Endodermal cell (in vitro differentiated cells): ENCODE results near the gene SNX20. TPM values are rescaled to one million over a fixed set of nuclear protein-coding genes. Genes with fewer than 3 reads are reported as not detected.

ENCODE experiments used
- DNase-seq: peaks from one replicate; pipeline ENCODE4 v3.0.0-alpha.2; 2017
- H3K27ac ChIP-seq: 2 replicates; pipeline ENCODE4 v1.5.1; 2013; ENCODE audit warnings: mild to moderate bottlenecking, low read depth, low read length, moderate library complexity
- H3K27me3 ChIP-seq: 2 replicates; pipeline ENCODE4 v1.6.1; 2013; ENCODE audit warnings: mild to moderate bottlenecking, low read length, moderate library complexity; ENCODE audit not compliant: insufficient read depth, control insufficient read depth, poor library complexity, severe bottlenecking
- H3K36me3 ChIP-seq: 2 replicates; pipeline ENCODE4 v1.7.0; 2013; ENCODE audit warnings: mild to moderate bottlenecking, low read length, moderate library complexity; ENCODE audit not compliant: control insufficient read depth, insufficient read depth
- H3K4me1 ChIP-seq: one replicate; pipeline ENCODE4 v1.7.0; 2013; ENCODE audit warnings: low read length; ENCODE audit not compliant: control insufficient read depth, insufficient read depth
- H3K4me3 ChIP-seq: 2 replicates; pipeline ENCODE4 v1.5.1; 2013; ENCODE audit warnings: mild to moderate bottlenecking, low read length, moderate library complexity
- H3K9ac ChIP-seq: 2 replicates; pipeline ENCODE4 v1.6.1; 2013; ENCODE audit warnings: mild to moderate bottlenecking, low read length, moderate library complexity; ENCODE audit not compliant: poor library complexity, severe bottlenecking; ENCODE audit errors: extremely low read depth
- H3K9me3 ChIP-seq: 2 replicates; pipeline ENCODE4 v1.6.1; 2013; ENCODE audit warnings: mild to moderate bottlenecking, low read length, moderate library complexity; ENCODE audit not compliant: control insufficient read depth
- H3K27ac Mint-ChIP-seq: 2 replicates; pipeline ENCODE4 v1.8.0; 2020; ENCODE audit warnings: mixed read lengths
- H3K27me3 Mint-ChIP-seq: 2 replicates; pipeline ENCODE4 v1.8.0; 2021; ENCODE audit warnings: mild to moderate bottlenecking, mixed read lengths; ENCODE audit not compliant: insufficient read depth
- H3K36me3 Mint-ChIP-seq: 2 replicates; pipeline ENCODE4 v1.8.0; 2020; ENCODE audit warnings: low read depth, mixed read lengths
- H3K4me1 Mint-ChIP-seq: 2 replicates; pipeline ENCODE4 v1.8.0; 2020; ENCODE audit warnings: mixed read lengths
- H3K4me3 Mint-ChIP-seq: 2 replicates; pipeline ENCODE4 v1.8.0; 2020; ENCODE audit warnings: mild to moderate bottlenecking, moderate library complexity, mixed read lengths
- H3K9me3 Mint-ChIP-seq: 2 replicates; pipeline ENCODE4 v1.8.0; 2020; ENCODE audit warnings: mild to moderate bottlenecking, mixed read lengths
- WGBS, 2 experiments: methylation state at CpG; one replicate each; pipeline versions ENCODE4 v1.1.5 to v1.1.7; 2013; ENCODE audit warnings: missing lambda C conversion rate in 2 of 2, mixed read lengths in 1 of 2; ENCODE audit not compliant: insufficient coverage in 1 of 2, insufficient read length in 1 of 2; 5-methylcytosine and 5-hydroxymethylcytosine counted together
- total RNA-seq, 2 donors: library from RNA; stranded (reverse); fragmentation: NEBNext Ultra II Directional in 1 of 2; extraction: Animal tissue kit (Norgen Biotek cat#: 25700) in 1 of 2; gene quantifications; 2 replicates in 1 of 2; 3 replicates in 1 of 2; pipeline ENCODE4 v1.2.1, GENCODE V29; 2021
- TF ChIP-seq, protein P1 (sequence below): fragments of 200-600 bp; sonication (generic); conservative IDR thresholded peaks from 2 replicates; pipeline ENCODE4 v1.5.0; 2021; ENCODE audit warnings: antibody characterized with exemption, mild to moderate bottlenecking

Gene SNX20
- total RNA-seq, 2 donors from 2014 or later = not detected

DNA sequence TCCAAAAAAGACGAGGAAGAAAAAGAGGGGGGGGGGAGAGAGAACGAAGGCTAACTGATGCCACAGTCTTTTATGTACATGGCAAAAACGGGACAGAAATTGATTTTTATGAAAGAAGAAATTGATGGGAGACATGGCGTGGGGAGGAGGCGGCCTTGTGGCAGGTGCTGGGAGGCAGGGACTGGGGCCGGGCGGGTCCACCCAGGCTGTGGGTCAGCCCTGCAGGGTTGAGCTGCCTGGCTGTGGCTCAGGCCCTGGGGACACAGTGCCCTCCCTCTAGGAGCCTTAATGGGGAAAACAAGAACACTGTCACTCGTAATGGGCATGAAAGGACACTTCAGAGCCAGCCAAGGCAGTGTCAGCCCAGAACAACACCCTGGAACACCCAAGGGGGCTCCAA, 34.8 kb downstream of the SNX20 start:
- Mint-ChIP-seq H3K27ac (no peak overlapping the region), H3K36me3 (no peaks in the 10 kb centered on the region), H3K27me3 (peaks cover 1% of the 10 kb centered on the region), H3K4me3 (no peak overlapping the region), H3K9me3 (no peaks in the 10 kb centered on the region), H3K4me1 (peaks cover 11% of the 10 kb centered on the region)
- Histone ChIP-seq H3K4me1 (no peaks in the 10 kb centered on the region), H3K9me3 (no peaks in the 10 kb centered on the region), H3K27me3 (no peaks in the 10 kb centered on the region), H3K36me3 (no peaks in the 10 kb centered on the region), H3K4me3 (no peak overlapping the region), H3K27ac (peak overlapping the region; percentile 12), H3K9ac (no peak overlapping the region)
- DNase-seq = no peak
- TF ChIP-seq, protein P1, sequence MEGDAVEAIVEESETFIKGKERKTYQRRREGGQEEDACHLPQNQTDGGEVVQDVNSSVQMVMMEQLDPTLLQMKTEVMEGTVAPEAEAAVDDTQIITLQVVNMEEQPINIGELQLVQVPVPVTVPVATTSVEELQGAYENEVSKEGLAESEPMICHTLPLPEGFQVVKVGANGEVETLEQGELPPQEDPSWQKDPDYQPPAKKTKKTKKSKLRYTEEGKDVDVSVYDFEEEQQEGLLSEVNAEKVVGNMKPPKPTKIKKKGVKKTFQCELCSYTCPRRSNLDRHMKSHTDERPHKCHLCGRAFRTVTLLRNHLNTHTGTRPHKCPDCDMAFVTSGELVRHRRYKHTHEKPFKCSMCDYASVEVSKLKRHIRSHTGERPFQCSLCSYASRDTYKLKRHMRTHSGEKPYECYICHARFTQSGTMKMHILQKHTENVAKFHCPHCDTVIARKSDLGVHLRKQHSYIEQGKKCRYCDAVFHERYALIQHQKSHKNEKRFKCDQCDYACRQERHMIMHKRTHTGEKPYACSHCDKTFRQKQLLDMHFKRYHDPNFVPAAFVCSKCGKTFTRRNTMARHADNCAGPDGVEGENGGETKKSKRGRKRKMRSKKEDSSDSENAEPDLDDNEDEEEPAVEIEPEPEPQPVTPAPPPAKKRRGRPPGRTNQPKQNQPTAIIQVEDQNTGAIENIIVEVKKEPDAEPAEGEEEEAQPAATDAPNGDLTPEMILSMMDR = no peak
- WGBS, 2 experiments = 89 to 92% methylated on average over 4 to 8 of the region's 8 CpGs

DNA sequence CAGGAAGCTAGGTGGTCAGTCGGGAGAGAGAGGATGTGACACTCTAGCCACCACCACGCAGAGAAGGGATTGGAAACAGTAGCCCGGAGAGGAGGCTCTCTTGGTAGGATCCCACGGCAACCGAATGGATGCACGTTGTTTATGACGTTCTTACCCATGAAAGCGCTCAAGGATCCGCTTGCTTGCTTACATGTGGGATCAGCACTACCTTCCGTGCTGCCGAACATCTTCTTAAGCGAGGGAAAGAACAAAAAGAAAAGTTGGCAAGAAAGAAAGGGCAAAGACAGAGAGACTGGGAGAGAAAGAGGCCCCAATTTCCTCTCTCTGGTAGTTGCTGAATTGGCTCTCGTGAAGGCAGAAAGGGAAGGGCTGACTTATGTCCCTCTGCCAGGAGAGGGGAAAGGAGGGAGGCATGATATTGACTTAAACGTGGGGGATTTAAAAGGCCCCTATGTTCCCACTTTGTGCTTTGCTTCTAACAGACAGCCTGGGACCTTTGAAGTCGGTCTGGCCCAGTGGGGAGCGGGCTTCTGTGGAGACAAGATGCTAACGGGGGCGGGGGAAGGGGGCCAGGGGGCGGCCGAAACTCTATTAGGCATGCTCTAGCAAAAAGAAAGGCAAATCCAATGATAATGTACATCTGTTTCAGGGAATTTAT, 35.4 kb downstream of the SNX20 start:
- WGBS, 2 experiments = 65 to 69% methylated on average over 13 to 20 of the region's 20 CpGs
- Histone ChIP-seq H3K36me3 (no peaks in the 10 kb centered on the region), H3K9ac (no peak overlapping the region), H3K4me1 (no peaks in the 10 kb centered on the region), H3K27me3 (no peaks in the 10 kb centered on the region), H3K4me3 (no peak overlapping the region), H3K9me3 (no peaks in the 10 kb centered on the region), H3K27ac (peak overlapping the region; percentile 89)
- TF ChIP-seq, protein P1 = no peak
- Mint-ChIP-seq H3K4me1 (peaks cover 11% of the 10 kb centered on the region), H3K4me3 (no peak overlapping the region), H3K27ac (no peak overlapping the region), H3K36me3 (no peaks in the 10 kb centered on the region), H3K9me3 (no peaks in the 10 kb centered on the region), H3K27me3 (peaks cover 1% of the 10 kb centered on the region)
- no peak for DNase-seq

DNA sequence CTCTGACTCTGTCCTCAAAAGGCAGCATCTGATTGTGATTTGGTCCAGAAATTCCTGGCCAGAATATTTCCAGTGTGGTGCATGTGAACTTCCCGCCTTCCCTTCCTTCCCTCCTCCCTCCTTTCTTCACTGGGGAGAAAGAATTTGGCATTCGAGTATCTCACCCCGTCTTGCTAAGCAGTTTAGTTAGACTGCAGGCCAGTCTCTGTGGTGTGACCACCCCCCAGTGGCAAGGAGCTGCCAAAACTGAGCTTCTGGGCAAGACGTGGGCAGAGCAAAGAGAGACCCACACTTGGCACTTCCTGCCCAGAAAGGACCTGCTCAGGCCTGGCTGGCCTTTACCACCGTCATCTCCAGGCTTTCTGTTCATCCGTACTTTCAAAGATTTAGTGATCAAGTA, 36.4 kb downstream of the SNX20 start:
- Histone ChIP-seq H3K27me3 (no peaks in the 10 kb centered on the region), H3K4me1 (no peaks in the 10 kb centered on the region), H3K36me3 (no peaks in the 10 kb centered on the region), H3K27ac (peak overlapping the region; percentile 89), H3K9ac (no peak overlapping the region), H3K9me3 (no peaks in the 10 kb centered on the region), H3K4me3 (no peak overlapping the region)
- no peak overlapping the region for H3K27ac Mint-ChIP-seq
- DNase-seq = peak; percentile 73
- WGBS, 2 experiments = 71 to 74% methylated on average over 4 to 6 of the region's 6 CpGs
- no peaks in the 10 kb centered on the region for H3K9me3 Mint-ChIP-seq
- peaks cover 1% of the 10 kb centered on the region for H3K27me3 Mint-ChIP-seq
- no peaks in the 10 kb centered on the region for H3K36me3 Mint-ChIP-seq
- H3K4me1 Mint-ChIP-seq = peaks cover 11% of the 10 kb centered on the region
- TF ChIP-seq, protein P1 = peak; percentile 65
- H3K4me3 Mint-ChIP-seq = no peak overlapping the region
